Gastrocnemius medialis (tissue), 4 donors: ENCODE measurements around the gene GSTM2.

Experiments
- POLR2A ChIP-seq, 2 donors: fragments of 450-650 bp; IDR thresholded peaks; one replicate each; pipeline ENCODE4 v1.6.1; 2017; ENCODE audit warnings: antibody characterized with exemption in 2 of 2, mild to moderate bottlenecking in 2 of 2, moderate library complexity in 2 of 2
- TF ChIP-seq, protein P1 (sequence below), 5 experiments: fragments of 450-650 bp in 3 of 5; fragments of 200-600 bp in 2 of 5; sonication (generic) in 2 of 5; IDR thresholded peaks in 4 of 5; conservative IDR thresholded peaks in 1 of 5; 1 replicate in 4 of 5; 2 replicates in 1 of 5; pipeline ENCODE4 v1.5.1; 2016 to 2019; ENCODE audit warnings: antibody characterized with exemption in 5 of 5, mild to moderate bottlenecking in 3 of 5, moderate library complexity in 3 of 5

DNA sequence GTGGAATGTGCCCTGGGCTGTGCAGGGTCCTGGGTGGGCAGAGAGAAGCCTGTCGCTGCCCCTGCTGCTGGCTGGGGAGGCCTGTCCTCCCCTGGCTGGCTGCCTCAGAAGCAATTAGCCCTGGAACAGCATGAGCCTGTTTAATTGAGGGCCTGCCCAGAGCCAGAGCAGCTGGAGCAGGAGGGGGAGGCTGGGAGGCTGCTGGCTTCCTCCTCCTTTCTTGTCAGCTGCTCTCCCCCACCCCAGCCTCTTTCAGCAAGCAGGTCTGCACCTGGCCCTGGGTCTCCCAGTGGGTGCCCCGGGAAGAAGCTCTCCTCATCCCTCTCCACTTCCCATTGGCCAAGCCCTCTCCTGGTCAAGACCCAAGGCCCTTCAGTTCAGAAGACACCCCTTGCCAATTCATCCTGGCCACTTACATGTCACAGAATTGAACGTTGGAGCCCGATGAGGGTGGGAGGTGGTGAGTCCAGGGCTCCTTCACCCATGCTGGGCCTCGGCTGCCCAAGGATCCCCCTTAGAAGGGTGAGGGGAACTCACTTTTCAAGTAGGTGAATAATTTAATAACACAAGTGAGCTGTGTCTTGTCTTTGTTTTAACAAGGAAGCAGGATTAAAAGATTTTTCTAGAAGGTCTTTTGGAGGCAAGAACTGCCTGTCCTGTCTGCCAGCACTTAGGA is 35.0 kb upstream of the GSTM2 start:
- TF ChIP-seq POLR2A (IDR thresholded peaks at IDR 0.05) = no peak
- TF ChIP-seq, protein P1, sequence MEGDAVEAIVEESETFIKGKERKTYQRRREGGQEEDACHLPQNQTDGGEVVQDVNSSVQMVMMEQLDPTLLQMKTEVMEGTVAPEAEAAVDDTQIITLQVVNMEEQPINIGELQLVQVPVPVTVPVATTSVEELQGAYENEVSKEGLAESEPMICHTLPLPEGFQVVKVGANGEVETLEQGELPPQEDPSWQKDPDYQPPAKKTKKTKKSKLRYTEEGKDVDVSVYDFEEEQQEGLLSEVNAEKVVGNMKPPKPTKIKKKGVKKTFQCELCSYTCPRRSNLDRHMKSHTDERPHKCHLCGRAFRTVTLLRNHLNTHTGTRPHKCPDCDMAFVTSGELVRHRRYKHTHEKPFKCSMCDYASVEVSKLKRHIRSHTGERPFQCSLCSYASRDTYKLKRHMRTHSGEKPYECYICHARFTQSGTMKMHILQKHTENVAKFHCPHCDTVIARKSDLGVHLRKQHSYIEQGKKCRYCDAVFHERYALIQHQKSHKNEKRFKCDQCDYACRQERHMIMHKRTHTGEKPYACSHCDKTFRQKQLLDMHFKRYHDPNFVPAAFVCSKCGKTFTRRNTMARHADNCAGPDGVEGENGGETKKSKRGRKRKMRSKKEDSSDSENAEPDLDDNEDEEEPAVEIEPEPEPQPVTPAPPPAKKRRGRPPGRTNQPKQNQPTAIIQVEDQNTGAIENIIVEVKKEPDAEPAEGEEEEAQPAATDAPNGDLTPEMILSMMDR (IDR thresholded peaks at IDR 0.05 in 4 of 5, conservative IDR thresholded peaks at IDR 0.05 in 1 of 5) = no peak
